SW480 (cell line): ENCODE measurements around the gene TNPO3.

Source experiments
- DNase-seq: peaks from one replicate; pipeline ENCODE4 v3.0.0-alpha.2; 2016; ENCODE audit warnings: low spot score

The TNPO3 gene

DNA sequence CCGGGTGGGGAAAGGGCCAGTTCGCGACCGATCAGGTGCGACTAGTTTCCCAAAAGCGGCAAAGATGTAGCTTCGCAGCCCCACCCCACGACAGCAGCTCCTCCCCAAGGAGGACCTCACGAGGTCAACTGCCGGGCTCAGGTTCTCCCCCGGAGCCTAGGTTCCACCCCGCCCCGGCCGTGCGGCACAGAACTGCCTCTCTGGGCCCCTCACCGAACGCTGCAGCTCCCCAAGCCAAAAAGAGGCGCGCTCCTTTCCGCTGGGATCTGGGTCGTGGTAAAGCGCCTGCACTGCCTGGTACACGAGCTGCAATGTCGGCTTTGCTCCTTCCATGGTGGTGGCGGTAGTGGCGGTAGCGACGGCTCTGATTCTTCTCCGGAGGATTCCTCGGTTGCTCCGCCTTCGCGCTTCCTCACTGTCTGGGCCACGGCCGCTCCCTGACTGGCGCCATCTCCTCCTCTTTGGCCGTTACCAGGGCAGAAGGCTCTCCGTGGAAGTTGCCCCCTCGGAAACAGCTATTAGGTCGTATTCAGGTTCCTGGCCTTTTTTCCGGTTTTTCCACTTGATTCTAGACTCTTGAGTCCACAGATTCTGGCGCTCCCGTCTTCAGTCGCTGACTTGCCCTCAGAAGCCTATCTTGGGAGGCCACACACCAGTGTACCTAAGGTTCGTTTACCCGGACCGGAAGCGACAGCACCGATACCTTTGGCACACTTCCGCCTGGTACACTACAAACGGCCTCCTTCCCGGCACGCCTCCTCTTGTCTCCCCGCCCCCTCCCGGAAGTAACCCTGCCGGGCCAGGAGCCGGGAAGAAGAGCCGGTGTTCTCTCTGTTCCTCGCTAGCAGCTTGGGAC lies at the start of gene TNPO3:
TNPO3 (minus strand) TSS at position 674 of the 856 bp plus-strand sequence; CDS start at position 333, 341 bp downstream.
- DNase-seq = peak; percentile 95

DNA sequence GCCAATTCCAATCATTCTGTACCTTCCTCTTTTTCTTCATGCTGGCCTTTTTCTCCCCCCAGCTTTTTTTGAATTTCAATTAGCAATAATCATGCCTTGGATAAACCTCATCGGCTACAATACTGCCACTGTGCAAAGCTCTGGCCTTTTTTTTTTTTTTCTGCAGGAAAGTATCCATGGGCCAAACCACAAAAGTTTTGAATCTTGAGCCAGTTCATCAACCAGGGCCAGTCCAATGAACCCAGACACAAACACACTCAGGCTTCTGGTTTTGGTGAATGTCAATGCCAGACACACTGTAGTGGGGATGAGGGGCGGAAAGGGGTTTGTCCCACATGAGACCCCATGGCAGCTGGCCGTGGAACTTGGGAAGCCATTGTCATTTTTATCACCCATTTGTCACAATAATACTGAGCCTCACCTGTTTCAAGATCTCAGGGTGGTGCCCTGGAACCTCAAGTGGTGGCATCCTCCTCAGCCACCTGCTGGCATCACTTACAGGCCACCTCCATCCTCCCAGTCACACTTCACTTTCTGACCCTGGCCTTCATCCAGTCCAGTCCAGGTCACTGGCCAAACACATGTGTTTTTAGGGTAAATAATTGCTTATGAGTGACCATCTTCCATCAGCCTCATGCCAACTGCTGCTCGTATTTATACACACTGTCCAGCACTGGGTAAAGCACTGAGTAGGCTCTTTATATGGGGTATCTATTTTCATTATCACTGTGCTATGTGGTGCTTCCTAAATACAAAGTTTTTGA lies 48.8 kb upstream of the TNPO3 start:
- no peak for DNase-seq

DNA sequence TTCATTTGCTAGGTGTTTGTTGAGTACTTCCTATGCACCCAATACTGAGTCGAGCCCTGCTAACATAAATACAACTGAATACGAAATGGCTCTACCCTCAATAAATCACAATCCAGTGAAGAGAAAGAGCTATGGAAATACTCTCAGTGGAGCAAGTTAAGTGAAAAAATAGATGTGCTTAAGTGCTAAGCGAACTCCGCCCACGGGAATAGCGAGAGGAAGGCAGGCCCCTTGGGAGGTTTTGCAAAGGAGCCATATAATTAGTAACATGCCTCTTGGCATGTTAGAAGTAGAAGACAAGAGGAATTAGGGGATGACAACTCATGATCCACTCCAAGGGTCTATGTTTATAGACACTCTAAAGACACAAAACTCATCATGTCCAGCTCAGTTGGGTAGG lies 46.8 kb upstream of the TNPO3 start:
- no peak for DNase-seq

DNA sequence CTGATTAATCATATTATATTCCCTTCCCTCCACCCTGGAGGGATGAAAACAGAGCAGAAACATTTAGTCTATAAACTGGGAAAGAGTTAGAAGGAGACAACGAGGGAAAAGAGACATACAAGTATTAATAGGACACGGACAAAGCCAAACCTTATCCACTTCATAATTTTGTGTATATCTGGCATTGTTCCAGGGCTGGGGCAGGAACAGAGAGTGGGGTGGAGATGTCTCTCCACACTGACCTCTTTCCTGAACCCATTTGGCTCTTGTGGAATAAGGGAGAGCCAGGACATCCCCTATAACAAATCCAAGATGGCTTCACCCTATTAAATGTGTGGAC lies 45.9 kb upstream of the TNPO3 start:
- no peak for DNase-seq

DNA sequence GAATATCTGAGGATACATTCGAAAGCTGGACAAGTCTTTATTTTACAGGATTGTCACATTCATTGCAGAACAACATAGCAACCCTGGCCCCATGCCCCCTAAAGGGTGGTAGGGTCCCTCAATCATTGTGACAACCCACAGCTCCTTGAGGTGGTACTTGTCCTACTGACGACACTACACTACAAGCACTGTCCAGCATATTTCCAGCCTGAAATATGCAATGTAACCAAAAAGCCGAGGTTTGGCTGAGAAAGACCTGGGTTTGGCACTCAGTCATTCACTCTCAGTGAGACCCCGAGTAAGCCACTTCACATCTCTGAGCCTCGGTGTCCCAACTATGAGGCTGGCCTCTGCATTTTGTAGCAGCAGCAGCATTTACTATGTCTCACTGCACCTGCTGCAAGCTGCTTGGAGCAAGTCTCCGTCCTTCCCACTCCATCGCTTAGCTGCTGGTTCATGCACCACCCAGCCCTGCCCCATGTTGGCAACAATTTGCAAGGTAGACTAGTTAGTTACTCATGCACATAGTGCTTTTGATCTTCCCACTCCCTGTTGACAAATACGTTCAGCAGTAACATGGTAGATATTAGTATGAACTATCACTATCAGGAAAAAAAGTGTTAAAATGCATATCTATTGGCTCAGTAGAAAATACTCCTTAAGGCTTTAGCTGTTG lies 43.6 kb upstream of the TNPO3 start:
- DNase-seq = peak; percentile 75

DNA sequence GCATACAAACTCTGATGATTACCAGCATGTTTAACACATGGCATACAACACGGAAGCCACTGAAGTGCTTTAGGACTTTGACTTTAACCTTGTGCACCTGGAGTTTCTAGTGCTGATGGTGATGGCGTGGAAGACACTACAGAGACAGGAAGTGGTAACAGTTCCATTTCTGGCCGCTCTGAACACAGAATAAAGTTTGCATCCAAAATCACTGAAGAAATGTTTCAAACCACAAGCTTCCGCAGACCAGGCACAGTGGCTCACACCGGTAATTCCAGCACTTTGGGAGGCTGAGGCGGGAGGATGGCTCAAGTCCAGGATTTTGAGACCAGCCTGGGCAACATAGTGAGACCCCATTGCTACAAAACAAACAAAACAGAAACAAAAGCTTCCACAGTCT lies 40.3 kb upstream of the TNPO3 start:
- DNase-seq = no peak

DNA sequence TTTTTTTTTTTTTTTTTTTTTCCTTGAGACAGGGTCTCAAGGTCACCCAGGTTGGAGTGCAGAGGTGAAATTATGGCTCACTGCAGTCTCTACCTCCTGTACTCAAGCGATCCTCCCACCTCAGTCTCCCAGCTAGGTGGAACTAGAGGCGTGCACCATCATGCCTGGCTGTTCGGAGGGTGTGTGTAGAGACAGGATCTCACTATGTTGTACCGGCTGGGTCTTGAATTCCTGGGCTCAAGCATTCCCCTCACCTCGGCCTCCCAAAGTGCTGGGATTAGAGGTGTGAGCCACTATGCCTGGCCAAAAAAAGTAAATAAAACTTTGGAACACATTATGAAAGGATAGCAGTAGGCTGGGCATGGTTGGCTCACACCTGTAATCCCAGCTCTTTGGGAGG lies 39.6 kb upstream of the TNPO3 start:
- no peak for DNase-seq

DNA sequence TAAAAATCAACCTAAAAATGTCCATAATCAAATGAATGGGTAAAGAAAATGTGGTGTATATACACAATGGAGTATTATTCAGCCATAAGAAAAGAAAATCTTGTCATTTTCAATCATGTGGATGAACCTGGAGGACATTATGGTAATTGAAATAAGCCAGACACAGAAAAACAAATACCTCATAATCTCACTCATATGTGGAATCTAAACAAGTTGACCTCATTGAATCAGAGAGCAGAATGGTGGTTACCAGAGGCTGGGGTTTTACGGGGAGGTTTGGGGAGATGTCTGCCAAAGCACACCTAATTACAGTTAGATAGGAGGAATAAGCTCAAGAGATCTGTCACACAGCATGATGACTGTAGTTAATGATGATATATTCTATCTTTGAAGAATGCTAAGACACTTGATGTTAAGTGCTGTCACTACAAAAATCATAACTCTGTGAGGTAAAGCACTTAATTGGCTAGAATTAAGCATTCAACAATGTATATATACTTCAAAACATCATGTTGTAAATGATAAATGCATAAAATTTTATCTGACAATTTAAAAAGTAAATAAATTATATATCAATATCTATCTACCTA lies 39.1 kb upstream of the TNPO3 start:
- DNase-seq = no peak

DNA sequence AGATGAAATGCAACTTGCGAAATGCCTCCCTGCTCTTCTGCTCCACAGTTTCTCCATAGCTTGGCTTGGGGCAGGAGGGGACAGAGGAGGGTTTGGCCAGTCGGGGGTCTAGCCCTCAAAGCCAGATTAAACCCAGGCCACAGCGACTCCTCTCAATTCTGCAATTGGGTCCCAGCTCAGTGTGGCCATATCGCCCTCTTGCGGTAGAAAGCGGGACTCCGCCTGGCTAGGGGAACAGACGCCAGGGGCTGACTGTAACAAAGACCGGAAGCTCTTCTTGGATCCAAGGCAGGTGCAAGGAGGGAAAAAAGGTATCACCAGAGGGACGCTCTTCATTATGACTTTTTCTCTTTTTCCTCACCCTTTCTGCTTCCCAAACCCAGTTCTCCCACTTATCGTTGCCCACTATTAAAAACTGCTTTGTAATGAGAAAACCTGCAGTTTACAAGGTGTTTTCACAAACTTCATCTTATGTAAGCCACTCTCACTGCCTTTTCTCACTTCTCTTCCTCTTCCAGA lies 36.6 kb upstream of the TNPO3 start:
- peak; percentile 58 for DNase-seq

DNA sequence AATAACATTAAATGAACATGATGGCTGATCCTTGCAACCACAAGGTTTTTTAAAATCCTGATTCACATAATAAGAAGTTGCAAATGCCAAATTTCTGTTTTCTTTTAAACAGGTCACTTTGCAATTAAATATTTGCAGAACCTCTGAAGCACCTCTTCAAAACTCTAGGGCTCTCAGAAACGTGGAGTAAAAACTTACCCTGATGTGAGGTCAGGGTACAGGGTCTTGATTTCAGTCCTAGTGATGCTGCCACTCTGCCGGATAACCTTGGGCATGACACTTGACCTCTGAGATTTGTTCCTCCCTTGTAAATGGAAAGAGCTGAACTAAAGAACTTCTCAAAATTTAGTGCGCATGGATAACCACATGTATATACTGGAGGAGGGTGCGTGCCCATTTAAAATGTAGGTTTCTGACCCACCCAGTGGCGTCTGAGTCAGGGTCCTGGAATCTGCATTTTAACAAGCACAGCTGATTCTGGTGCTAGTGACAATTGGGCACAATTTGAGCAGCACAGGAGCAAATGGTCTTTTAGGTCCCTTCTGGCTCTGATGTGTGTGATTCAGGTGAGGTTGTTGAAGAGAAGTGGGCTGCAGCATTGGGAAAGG lies 35.5 kb upstream of the TNPO3 start:
- DNase-seq = no peak

DNA sequence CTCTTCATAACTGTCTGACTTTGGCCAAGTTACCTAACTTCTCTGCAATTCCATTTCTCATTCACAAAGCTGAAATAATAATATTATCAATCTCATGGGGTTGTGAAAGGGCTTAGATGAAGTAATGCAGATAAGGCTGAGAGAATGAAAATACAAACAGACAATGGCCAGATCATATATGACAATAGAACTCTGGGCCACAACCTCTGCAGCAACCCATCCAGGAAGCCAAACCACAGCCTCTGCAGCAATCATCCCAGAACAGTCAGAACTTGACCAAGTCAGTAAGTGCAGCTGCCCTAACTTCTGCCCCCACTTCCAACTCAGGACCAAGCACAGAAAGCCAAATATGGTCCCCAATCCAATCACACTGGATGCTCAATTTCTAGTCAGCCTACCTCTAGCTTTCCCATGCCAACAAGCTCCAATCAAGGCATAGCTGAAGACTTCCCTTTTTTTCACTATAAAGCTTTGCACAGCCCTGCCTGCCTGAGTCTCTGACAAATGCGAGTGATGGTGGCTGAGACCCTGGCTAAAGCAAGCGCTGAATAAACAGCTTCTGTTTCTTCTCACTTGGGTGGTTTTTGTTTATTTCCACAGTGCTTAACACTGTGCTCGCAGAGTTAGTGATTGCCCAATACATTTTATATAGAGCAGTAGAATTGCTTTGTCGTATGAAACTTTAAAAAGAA lies 34.8 kb upstream of the TNPO3 start:
- no peak for DNase-seq

DNA sequence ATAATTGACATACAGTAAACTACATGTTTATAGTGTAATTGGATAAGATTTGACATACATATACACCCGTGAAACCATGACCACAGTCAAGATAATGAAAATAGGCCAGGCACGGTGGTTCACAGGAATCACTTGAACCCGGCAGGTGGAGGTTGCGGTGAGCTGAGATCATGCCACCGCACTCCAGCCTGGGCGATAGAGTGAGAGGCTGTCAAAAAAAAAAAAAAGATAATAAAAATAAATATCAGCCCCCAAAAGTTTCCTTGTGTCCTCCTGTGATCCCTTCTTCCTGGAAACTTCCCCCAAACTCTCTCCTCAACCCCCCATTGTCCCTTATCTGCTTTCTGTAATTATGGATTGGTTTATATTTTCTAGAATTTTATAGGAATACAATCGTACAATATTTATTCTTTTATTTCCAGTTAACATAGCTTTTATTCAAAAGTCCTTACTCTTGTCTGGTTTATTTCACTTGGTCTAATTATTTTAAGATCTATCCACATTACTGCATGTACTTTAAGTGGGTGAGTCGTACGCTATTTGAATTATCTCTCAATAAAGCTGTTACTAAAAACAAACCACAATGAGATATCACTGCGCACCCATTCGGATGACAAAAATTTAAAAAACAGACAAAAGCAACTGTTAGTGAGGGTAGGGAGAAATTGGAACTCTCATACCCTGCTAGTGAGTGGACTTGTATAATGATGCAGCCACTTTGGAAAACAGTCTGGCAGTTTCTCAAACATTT lies 30.1 kb upstream of the TNPO3 start:
- no peak for DNase-seq

DNA sequence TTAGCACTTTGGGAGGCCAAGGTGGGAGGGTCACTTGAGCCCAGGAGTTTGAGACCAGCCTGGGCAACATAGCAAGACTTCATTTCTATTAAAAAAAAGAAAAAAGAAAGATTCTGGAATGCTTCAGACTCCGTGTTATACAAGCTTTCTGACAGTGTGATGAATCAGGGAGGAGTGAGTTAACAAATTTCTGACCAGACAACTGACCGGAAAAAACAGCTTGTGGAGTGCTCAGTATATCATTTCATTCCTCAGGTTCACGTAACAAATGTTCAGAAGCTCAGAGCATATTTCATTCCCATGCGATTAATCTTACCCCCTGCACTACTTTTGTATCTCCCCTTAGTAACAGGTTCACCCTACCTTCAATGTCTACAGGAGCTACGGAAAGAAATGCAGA lies 28.6 kb upstream of the TNPO3 start:
- no peak for DNase-seq

DNA sequence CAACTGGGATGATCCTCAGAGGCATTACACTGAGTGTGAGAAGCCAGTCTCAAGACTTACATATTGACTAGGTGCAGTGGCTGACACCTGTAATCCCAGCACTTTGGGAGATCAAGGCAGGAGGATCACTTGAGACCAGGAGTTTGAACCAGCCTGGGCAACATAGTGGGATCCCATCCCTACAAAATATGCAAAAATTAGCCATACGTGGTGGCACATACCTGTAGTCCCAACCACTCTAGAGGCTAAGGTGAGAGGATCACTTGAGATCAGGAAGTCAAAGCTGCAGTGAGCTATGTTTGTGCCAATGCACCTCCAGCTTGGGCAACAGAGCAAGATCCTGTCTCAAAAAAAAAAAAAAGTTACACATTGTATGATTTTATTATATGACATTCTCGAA lies 23.5 kb upstream of the TNPO3 start:
- DNase-seq = no peak

DNA sequence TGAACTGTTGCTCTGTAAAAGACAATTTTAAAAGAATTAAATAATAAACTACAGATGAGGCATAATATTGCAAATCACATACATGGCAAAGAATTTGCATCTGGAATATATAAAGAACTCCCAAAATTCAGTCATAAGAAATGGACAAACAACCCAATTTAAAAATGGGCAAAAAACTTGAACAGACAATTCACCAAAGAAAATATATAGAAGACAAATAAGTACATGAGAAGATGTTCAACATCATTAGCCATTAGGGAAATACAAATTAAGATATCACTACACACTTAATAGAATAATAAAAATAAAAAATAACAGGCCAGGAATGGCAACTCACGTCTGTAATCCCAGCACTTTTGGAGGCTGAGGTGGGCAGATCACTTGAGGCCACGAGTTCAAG lies 22.0 kb upstream of the TNPO3 start:
- no peak for DNase-seq

DNA sequence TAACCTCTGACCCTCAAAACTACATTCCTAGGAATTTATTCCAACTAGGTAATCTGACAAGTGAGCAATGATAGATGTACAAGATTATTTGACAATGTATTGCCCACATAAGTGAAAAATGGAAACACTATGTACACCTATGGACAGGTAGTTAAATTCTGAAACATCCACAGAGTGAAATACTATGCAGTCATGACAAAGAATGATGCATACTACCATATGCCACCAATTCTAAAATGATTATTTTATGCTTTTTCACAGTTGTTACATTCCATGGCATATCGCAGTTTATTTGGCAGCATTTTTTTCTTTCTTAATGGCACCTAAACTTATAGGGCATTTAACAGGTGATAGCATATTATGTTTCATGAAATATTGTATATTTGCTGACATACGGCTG lies 20.1 kb upstream of the TNPO3 start:
- no peak for DNase-seq

DNA sequence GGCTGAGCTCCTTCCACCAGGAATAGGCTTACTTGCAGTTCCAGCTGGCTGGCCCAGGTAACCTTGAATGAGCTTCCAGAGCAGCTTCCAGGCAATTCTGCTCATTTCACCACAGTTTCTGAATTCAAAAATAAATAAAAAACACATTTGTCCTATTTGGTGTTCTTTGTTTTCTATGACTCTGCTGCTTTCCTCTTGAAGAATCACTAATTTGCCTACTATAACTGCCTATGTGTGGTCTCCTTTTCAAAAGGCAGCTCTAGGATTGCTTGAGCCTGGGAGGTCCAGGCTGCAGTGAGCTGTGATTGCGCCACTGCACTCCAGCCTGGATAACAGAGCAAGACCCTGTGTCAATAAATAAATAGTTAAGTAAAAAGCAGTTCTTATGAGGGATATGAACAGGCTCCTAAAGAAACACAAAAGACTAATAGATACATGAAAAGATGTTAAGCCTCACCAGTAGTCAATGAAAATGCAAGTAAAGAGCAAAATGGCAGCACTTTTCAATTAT lies 19.5 kb upstream of the TNPO3 start:
- no peak for DNase-seq

DNA sequence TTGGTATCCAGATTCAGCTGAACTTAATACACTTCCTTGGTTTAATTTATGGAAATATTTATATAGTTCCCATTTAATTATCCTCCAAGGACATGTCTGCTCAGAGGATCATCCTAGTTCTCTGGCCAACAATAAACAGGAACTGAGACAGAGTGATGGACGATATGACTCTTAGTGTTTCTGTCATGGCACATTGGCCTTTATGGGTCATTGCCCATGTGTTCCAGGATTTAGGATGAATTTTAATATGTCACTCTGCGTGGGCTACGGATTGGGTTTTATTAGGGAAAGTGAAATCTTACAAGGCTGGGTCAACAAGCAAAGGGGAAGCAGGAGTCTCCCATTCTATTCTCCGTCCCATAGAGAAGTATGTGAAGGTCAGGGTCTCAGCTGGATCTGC lies 18.8 kb upstream of the TNPO3 start:
- DNase-seq = no peak

DNA sequence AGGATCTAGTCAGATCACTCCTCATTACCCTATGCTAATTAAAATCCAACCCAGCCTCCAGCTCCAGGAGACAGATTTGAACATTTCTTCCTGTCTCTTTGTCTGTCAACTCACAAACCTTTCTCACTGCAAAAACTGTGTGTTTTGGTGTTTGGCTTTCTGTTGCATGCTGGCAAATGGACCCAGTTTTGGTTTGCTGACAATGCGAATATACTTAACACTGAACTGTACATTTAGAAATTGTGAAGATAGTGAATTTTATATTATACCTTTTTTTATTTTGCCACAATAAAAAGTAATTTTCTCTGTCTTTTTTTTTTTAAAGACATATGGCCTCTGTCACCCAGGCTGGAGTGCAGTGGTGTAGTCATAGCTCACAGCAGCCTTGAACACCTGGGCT lies 18.3 kb upstream of the TNPO3 start:
- no peak for DNase-seq

DNA sequence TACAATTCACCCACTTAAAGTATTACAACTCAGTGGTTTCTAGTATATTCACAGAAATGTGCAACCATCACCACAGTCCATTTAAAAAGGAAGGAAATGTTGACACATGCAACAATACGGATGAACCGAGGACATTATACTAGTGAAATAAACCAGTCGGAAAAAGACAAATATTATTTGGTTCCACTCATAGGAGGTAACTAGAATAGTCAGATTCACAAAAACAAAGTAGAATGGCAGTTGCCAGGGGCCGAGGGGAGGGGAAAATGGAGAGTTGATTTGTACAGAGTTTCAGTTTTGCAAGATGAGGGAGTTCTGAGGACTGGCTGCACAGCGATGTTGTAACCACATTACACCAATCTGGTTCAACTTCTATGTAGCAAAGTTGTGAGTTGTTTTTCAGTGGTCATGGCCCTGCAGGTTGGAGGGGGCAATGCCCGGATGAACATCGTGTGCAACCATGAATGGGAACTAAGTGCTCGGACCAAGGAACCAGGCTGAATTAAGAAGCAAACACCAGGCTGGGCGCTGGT lies 17.6 kb upstream of the TNPO3 start:
- no peak for DNase-seq
